RWPE1 (cell line): ENCODE data around the gene IL4R.
"Not testable (repeated sequence)": the region's sequence is repeated elsewhere in the genome, so short reads cannot be mapped to it uniquely, and the experiment has no call there.

Experiments
- CTCF ChIA-PET: fragments of 350-600 bp; sonication (Branson Sonifier 250); formaldehyde crosslinking; extraction: SDS; loops from one replicate; lab custom pipeline; 2021; lab: Yijun Ruan, JAX
- POLR2A ChIA-PET: fragments of 400-600 bp; formaldehyde crosslinking; extraction: SDS; loops from one replicate; lab custom pipeline; 2020; ENCODE audit warnings: antibody characterized with exemption; ENCODE audit not compliant: low non-redundant PET; lab: Yijun Ruan, JAX
- DNase-seq: peaks from one replicate; pipeline ENCODE4 v3.0.0; 2012; ENCODE audit warnings: low spot score
- H3K27ac ChIP-seq: fragments of 450-650 bp; 2 replicates; pipeline ENCODE4 v1.5.1; 2017
- TF ChIP-seq, protein P1 (sequence below): fragments of 450-650 bp; conservative IDR thresholded peaks from 2 replicates; pipeline ENCODE4 v1.5.1; 2017; ENCODE audit warnings: low read depth, mild to moderate bottlenecking

The IL4R gene

DNA sequence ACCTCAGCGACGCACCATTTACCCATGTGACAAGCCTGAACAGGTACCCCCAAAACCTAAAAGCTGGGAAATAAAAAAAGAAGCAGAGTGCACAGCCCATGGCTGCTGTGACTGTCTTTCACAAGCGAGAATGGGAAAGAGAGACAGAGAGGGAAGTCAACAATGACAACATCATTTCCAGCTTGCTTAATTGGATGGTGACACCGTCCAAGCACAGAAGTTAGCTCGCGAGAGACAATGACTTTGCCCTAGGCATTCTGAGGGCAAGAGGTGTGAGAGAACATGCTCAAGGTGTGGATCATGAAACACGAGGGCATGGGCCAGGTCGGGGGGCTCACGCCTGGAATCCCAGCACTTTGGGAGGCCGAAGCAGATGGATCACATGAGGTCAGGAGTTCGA is 25.9 kb upstream of the IL4R start:
- TF ChIP-seq, protein P1, sequence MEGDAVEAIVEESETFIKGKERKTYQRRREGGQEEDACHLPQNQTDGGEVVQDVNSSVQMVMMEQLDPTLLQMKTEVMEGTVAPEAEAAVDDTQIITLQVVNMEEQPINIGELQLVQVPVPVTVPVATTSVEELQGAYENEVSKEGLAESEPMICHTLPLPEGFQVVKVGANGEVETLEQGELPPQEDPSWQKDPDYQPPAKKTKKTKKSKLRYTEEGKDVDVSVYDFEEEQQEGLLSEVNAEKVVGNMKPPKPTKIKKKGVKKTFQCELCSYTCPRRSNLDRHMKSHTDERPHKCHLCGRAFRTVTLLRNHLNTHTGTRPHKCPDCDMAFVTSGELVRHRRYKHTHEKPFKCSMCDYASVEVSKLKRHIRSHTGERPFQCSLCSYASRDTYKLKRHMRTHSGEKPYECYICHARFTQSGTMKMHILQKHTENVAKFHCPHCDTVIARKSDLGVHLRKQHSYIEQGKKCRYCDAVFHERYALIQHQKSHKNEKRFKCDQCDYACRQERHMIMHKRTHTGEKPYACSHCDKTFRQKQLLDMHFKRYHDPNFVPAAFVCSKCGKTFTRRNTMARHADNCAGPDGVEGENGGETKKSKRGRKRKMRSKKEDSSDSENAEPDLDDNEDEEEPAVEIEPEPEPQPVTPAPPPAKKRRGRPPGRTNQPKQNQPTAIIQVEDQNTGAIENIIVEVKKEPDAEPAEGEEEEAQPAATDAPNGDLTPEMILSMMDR, result no peak
- POLR2A ChIA-PET, result no interaction called here
- H3K27ac ChIP-seq, result no peak overlapping the region
- DNase-seq, result no peak
- CTCF ChIA-PET, result no interaction called here

DNA sequence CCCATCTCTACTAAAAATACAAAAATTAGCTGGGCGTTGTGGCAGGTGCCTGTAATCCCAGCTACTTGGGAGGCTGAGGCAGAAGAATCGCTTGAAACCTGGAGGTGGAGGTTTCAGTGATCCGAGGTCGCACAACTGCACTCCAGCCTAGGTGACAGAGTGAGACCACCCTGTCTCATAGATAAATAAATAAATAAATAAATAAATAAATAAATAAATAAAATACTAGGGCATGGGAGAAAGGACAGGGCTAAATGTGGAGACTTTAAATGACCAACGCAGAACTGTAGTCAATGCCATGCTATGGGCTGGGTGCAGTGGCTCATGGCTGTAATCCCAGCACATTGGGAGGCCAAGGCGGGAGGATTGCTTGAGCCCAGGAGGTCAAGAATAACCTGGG is 25.5 kb upstream of the IL4R start:
- H3K27ac ChIP-seq, POLR2A ChIA-PET, DNase-seq: not testable (repeated sequence)
- CTCF ChIA-PET, result interaction anchor here (0.6 kb wide), 1 partner anchor 10 kb away, joined by 3 read pairs; no protein-coding TSS in a partner anchor

DNA sequence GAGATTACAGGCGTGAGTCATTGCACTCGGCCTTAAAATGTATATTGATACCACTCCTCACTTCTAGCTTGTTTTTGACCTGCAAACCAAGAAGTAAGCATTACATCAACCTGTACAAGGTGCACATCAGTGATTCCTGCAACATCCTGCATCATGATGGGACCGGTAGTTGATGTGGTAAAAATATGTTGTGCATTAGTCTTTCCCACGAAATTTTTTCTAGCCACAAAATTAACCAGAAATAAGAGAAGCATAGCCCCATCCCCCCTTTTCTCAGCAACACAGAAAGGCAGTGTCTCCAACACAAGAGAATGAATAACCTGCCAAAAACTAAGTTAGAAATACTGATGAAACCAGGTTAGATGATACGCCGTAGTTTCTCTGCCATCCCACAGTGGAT is 24.1 kb upstream of the IL4R start:
- TF ChIP-seq, protein P1, result no peak
- H3K27ac ChIP-seq, result no peak overlapping the region
- ChIA-PET POLR2A (no interaction called here), CTCF (no interaction called here)
- DNase-seq, result no peak

DNA sequence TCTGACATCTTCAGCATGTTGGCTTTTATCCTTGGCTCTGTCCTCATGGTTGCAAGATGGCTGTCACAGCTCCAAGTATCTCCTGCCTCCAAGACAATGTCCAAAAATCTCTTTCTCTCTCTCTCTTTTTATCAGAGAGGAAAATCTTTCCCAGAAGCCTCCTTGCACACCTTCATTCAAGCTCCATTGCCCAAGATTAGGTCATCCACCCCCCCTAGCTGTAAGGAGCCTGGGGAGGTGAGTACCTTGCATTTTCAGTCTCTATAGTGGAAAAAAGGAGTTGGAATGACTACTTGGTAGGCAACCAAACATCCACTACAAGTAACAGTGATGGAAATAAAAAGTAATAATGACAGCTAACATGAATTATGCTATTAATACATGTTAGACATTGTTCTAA is 23.2 kb upstream of the IL4R start:
- POLR2A ChIA-PET, result no interaction called here
- CTCF ChIA-PET, result no interaction called here

DNA sequence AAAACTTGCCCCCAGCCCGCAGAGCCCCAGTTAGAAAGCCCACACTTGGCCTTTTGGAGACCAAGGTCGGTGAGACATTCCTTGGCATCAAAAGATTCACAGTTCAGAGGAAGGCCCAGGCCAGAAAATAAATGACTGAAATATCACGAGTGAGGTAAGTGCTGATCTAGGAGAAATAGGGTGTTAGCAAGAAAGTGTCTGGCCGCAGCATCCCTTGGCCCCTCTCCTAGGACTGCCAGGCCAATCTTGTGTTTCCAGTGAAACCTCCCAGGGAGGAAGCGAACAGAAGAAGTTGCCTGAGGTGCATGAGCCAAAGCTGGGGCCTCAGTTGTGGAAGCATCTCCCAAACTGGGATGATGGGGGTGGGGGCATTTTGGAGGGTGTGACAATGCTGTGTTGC is 22.7 kb upstream of the IL4R start:
- H3K27ac ChIP-seq, result no peak overlapping the region
- ChIA-PET POLR2A (no interaction called here), CTCF (no interaction called here)
- TF ChIP-seq, protein P1, result no peak
- no peak for DNase-seq

More for the DNA sequence above, 23.2 kb upstream of the IL4R start:
- no peak overlapping the region for H3K27ac ChIP-seq
- no peak for DNase-seq
- TF ChIP-seq, protein P1, result no peak

DNA sequence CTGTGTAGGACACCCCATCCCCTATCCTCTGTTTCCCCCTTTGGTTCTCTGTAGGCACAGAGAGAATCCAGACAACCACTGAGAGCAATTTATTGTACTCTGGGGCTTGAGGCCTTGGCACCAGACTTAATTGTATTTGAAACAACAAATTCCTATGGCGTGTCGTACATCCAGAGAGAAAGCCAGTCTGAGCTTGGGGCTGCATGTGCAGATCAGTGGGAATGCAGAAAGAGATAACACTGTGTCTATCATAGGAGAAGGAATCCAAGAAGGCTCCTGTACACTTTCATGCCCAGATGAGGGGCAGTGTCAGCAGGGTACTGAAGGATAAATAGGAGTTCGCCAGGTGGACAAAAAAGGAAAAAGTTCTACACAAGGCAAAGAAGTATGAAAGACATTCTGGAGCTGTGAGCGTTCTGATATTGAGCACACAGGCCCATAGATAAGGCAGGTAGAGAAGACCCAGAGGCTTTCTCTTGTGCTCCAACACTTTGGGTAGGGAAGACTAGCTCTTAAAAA is 22.0 kb upstream of the IL4R start:
- ChIA-PET CTCF (no interaction called here), POLR2A (no interaction called here)
- TF ChIP-seq, protein P1, result no peak
- no peak for DNase-seq
- no peak overlapping the region for H3K27ac ChIP-seq

DNA sequence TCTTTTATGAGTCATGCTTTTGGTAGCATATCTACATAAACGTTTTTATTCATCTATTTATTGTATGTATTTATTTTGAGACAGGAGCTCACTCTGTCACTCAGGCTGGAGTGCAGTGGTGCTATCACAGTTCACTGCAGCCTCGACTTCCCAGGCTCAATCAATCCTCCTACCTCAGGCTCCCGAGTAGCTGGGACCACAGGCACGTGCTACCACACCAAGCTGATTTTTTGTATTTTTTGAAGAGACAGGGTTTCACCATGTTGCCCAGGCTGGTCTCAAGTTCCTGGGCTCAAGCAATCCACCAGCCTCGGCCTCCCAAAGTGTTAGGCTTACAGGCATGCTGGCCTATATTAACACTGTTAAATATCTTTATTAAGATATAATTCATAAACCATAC is 20.4 kb upstream of the IL4R start:
- DNase-seq, result no peak
- ChIA-PET CTCF (no interaction called here), POLR2A (no interaction called here)
- H3K27ac ChIP-seq, result no peak overlapping the region
- TF ChIP-seq, protein P1, result no peak
